HL-60/S4 treated with retinoic acid at 250 ng/mL for 4 days and 3 days (cell line): ENCODE data around the gene MIB1.

ENCODE experiments used
- in situ Hi-C: fragments of 300-500 bp; cut with MboI; formaldehyde crosslinking; loops from 2 replicates; pipeline ENCODE4 v1.7.0; 2022; ENCODE audit warnings: low sequenced_read_pairs

MIB1 gene

GRCh38 chr18:21803495-21803894 lies 62.9 kb downstream of the MIB1 start:
- in situ Hi-C loops = no loop called here

GRCh38 chr18:21805771-21806366 lies 65.3 kb downstream of the MIB1 start:
- in situ Hi-C loops = no loop called here

DNA sequence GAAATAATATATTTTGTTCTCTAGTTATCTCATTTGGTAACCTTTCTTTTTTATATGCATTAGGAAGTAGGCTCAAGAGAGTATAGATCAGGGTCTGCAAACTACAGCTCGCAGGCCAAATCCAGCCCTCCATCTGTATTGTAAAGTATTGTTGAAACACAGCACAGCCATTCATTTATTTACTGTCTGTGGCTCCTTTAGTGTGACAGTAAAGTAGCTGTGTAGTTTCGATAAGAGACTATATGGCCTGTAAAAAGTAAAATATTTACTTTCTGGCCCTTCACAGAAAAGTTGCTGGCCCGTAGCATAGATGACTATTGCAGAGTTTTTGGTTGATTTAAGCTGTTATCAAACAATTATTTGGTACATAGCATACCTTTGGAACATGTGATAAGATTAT lies 67.6 kb downstream of the MIB1 start:
- in situ Hi-C loops = no loop called here

DNA sequence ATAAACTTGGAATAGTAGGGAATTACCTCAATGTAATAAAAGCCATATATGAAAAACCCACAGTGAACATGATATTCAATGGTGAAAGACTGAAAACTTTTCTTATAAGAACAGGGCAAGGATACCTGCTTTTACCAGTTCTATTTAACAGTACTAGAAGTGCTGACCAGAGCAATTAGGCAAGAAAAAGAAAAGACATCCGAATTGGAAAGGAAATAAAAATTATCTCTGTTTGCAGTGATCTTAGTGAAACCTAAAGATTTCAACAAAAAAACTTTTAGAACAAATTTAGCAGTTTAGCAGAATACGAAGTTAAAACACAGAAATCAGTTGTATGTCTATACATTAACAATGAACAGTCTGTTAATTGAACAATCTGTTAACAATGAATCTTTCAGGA lies 69.1 kb downstream of the MIB1 start:
- in situ Hi-C loops = no loop called here

DNA sequence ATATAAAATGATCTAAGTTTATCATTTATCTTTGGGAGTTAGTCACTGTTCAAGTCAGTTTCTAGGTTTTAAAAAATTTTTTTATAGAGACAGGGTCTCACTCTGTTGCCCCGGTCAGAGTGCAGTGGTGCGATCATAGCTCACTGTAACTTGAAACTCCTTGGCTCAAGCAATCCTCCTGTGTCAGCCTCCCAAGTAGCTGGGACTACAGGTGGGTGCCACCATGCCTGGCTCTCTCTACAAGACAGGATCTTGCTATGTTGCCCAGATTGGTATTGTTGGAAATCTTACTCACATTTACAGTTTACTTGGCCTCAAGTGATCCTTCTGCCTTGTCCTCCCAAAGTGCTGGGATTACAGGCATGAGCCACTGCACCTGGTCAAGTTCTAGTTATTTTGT lies 74.5 kb downstream of the MIB1 start:
- in situ Hi-C loops = no loop called here

GRCh38 chr18:21820033-21820810 lies 79.6 kb downstream of the MIB1 start:
- in situ Hi-C loops = no loop called here

DNA sequence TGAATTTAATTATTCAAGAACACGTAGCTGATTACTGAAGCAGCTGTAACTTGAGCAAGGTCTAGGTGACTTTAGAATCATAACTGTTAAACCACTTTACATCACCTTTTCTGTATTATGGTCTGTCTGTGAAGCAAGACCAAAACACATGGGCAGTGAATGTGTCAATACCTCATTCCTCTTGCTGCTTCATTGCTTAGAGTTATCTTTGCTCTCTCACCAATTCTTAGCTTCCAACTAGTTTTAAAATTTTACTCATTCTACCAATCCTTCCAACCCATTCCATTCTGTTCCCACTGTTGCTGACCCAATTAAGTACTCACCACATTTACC lies 80.2 kb downstream of the MIB1 start:
- in situ Hi-C loops = no loop called here

DNA sequence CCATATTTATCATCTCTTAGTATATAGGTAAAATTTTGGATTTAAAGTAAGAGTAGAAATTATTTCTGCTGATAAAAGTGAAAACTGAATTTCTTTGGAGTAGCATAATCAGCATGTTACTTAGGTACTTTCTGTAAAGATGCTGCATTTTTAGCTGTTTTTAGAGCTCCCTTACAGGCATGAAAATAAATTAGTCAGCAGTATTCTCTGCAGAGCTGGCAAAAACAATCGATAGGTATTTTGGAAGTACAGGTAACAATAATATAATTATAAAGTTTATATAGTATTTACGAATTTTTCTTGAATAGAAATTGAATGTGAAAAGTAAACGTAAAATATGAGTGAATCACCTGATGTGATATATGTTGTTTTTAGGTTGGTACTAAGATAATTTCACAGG lies 83.3 kb downstream of the MIB1 start:
- in situ Hi-C loops = no loop called here

DNA sequence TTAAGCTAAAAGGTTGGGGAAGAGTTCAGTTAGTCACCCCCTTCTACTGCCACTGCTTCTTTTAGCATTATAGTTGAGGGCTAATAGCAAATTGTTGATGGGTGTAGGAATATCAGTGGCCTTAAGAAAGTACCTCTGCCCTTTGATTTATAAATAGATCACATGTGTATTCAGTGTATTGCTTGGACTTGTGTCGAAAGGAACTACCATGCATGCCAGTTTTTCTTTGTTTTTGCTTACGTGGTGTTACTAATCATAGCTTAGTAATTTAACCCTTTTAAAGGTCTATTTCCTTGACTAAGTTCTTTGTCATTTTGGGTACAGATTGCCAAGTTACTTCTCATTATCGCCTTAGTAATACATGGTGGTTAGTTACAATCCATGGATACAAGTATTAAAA lies 85.6 kb downstream of the MIB1 start:
- in situ Hi-C loops = no loop called here

DNA sequence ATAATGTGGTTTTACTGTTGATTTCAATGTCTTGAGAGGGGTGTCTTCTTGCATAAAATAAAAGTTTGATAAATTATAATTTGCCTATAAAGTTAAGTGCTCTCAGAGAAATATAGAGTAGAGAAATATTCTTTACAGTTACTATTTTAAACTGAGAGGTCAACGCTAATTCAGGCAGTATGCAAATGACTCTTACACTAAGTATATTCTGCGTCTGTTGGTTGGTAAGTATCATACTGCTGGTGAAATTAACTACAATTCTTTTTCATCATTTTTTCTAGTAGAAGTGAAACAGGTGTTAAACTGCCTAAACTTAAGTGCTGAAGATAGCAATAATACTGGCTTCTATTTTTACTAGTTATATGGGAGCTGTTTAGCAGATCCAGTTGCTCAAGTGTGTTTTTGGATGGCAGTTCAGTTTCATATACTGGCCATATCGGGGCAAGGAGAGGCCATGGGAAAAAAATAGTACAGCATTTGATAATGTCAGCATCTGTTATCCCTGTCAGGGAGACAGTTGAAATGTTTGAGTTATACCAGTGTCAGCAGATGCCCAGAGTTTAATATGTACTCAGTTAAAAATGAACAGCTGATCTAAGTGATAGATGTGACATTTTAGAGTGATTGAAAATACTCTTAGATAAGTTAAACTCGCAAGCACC lies 86.2 kb downstream of the MIB1 start:
- in situ Hi-C loops = no loop called here

DNA sequence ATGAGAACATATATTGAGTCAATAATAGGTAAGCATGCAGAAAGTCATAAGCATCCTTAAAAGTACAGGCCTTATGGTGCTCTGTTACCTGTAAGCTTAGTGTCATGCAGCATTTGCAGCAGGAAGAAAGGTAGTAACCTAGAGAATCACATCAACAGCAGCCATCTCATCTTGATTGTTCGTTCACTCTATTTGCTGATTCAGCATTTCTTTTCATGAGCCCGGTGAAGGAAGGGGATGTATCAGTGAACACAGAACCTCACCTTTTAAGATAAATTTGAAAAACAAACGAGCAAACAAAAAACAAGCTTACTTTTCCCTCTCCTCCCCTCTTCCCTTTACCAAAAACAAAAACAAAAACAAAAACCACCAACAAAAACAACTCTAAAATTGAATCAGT lies 89.9 kb downstream of the MIB1 start:
- in situ Hi-C loops = no loop called here

GRCh38 chr18:21831413-21831831 lies 90.8 kb downstream of the MIB1 start:
- in situ Hi-C loops = no loop called here

DNA sequence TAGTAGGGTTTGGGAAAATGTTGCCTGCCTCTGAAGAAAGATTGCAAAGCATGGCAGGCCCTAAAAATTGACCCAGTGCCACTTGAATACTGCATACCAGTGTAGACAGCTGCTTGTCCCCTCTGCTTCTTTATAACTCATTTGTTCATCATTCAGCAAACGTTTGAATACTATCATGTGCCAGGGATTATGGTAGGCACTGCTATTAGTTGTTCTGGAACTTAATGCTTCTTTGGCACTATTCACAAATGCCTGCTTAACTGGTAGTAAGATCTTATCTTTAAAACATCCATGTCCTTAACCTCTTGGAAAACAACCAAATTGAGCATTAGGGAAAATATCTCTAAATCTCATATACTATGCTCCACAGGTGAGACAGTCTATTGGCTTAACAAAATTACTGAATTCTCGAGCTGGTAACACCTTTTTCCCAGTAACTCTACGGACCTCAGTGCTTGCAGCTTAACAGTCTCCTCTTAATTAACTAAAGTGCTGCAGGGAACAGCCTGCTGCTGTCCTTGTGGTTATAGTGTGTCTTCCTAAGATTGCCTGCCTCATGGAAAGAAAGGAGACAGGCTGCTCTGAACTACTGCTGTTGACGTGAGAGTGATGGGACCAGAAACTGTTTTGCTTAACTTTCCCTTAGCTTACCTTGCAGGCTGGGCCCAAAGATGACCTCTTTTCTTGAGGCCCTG lies 93.2 kb downstream of the MIB1 start:
- in situ Hi-C loops = no loop called here

DNA sequence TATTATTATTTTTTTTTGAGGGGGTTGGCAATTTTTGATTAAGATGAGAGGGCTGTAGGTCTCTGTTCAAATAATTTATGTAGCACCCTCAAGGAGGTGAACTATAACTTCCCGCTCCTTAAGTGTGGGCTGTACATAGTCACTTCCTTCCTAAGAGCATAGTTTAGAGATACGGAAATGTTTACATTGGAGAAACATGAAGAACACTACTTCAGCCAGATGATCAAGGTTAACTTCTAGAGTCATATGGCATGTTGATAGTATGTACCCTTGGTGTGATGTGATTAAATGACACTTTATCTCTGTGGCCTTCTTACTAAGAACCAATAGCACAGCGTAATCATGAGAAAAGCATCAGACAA lies 93.7 kb downstream of the MIB1 start:
- in situ Hi-C loops = no loop called here

- in situ Hi-C loops = no loop called here
Measured at GRCh38 chr18:21841570-21841969, 101.0 kb downstream of the MIB1 start.

DNA sequence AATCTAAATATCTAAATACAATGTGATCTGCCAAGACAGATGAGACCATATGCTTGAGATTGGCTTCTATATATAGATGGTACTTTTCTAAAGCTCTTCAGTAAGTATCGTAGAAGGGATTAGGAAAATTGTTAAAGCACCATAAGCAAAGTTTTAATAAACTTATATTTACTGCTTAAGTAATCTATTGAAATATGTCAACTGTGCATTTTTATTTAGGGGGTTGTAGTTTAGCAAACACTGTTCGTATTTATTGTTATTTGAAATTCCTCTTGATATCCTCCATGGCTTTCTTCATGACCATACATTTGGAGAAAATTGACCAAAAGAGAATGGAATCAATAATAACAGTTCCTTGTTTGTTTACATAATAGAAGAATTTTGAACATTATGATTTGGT lies 102.7 kb downstream of the MIB1 start:
- in situ Hi-C loops = no loop called here

DNA sequence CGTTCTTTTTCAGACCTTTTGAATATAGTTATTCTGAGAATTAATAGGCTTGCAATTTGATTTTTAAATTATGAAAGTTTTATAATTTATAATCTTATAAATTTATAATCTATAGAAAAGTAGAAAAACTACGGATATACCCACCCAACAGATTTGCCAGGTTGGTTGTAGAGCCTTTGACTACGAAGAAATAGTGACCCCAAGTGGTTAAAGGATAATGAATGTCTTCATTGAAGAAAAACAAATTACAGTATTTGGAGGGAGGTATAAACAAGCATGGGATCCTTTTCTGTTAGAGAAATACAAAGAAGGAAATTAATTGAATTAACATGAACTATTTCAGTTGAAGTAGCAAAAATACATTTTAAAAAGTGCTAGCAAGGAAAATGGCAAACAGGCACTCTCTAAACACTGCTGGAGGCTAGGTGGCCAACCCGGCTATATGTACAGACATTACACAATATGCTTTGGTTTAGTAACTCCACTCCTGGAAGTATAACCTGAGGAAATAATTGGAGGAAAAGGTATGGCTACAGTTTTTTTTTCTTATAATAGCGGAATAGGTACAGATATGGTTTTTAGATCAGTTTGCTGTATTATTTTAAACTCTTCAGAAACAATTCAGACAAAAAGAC lies 110.9 kb downstream of the MIB1 start:
- in situ Hi-C loops = no loop called here

GRCh38 chr18:21853016-21853415 lies 112.4 kb downstream of the MIB1 start:
- in situ Hi-C loops = no loop called here

DNA sequence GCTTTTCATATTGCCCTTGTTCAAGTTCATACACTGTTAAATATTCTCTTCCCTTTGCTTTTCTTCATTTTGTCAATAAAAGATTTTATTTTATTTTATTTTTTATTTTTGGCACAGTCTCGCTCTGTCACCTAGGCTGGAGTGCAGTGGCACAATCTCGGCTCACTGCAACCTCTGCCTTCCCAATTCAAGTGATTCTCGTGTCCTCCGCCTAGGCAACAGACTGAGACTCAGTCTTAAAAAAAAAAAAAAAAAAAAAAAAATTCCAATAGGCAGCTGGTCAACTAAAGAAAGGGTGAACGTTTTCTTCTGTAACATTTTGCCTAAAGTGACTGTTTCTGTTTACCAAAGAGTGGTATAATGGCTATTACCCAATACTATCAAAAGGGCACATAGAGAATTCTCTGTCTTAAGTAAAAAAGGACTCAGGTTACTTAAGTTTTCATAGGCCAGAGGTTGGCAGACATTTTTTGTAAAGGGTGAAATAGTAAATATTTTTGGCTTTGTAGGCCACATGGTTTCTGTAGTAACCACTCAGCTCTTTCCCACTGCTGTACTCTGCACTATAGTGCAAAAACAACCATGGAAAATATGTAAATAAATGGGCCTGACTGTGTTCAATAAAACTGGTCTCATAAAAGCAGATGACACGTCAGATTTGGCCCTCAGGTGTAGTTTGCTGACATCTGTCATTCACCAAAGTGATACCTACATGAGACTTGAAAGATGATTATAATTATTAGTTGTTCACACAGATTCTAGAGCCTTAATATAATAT lies 113.4 kb downstream of the MIB1 start:
- in situ Hi-C loops = no loop called here

GRCh38 chr18:21855432-21855831 lies 114.8 kb downstream of the MIB1 start:
- in situ Hi-C loops = no loop called here

DNA sequence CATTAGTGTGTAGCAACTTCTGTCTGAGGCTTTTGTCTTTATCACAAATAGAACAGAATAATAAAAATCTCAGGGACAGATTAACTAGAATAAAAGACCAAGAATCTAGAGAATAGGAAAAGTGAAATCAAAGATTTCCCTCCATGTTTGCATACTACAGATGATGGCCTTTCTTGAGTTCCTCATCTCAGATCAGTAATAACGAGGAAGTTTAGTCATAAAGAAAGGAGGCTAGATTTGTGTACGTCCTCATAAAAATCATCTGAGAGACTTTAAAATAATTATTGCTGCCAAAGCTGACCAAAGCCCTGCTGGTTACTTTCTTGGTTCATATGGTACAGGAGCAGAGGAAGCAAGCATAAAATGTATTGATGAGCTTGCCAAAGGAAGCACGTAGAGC lies 117.3 kb downstream of the MIB1 start:
- in situ Hi-C loops = no loop called here
